GM12892 (cell line): ENCODE measurements around the gene SLC12A4.

ENCODE experiments used
- POLR2AphosphoS5 ChIP-seq: IDR thresholded peaks from 2 replicates; pipeline ENCODE4 v1.6.1; 2011; ENCODE audit warnings: low read depth, low read length, control low read depth
- TAF1 ChIP-seq: IDR thresholded peaks from 2 replicates; pipeline ENCODE4 v1.6.1; 2011; ENCODE audit warnings: low read depth, mild to moderate bottlenecking, control low read depth, low read length, borderline replicate concordance

DNA sequence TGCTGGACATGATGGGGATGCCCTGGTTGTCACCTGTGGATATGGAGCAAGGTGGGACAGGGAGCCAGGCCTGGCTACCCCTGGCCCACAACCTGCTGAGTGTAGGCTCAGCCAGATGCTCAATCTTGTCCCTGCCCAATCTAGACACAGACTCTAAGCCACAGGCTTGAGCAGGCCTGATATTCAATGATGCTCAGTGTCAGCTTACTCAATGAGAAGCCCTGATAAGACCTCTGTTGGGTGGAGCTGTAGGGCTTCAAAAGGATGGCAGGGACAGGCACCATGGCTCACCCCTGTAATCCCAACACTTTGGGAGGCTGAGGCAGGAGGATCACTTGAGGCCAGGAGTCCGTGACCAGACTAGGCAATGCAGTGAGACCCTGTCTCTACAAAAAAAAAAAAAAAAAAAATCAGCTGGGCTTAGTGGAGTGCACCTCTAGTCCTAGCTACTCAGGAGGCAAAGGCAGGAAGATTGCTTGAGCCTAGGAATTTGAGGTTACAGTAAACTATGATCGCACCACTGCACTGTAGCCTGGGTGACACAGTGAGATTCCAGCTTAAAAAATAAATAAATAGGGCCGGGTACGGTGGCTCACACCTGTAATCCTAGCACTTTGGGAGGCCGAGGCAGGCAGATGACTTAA lies 27.9 kb downstream of the SLC12A4 start:
- no peak for TF ChIP-seq POLR2AphosphoS5
- TF ChIP-seq TAF1, result no peak
